Inferior parietal cortex (tissue), 1 donor: ENCODE results near the gene OR13C8.

Source experiments
- DNase-seq: peaks from one replicate; pipeline ENCODE4 v3.0.0-alpha.2; 2016; ENCODE audit errors: extremely low spot score

Gene OR13C8

GRCh38 chr9:104617418-104617817, 48.5 kb downstream of the OR13C8 start:
- no peak for DNase-seq

GRCh38 chr9:104618104-104618503, 49.1 kb downstream of the OR13C8 start, which contains the start of gene OR13C9:
TSS of gene OR13C9 (minus strand) at chr9:104618204. CDS start at chr9:104618204, 0 bp downstream.
- DNase-seq = no peak
